ENCODE data around the gene CDH4.

The CDH4 gene

DNA sequence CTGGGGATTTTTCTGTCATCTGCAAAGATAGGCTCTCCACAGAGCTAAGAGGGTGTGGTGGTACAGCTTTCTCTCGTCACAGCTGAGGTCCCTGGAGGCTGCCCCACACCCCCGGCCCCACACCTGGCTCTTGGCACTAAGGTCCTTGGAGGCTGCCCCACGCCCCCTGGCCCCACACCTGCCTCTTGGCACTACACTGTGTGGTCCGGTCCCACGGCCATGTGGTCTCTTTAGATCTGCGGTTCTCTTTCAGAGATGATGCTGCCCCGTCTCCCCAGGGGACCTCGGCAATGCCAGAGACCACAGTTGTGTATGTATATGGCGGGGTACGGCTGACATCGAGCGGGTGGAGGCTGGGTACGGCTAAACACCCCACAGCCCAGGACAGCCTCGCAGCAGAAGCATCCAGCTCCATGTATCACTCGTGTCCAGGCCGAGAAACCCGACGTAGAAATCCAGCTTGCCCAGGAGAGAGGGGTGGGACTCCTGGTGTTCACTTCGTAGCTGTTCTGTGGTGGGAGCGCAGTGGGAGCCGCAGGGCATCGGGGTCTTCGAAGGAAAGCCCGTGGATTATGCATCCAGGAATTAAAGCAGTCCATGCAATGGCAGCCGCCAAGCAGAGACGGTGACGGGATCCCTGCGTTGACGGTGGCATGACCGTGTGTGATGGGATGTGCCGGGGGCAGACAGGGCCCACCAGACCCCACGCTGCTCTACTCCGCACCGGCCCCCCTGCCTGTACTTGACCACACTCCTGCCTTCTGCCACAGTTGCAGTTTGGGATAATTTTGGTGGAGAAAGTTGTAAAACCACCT lies 292.1 kb downstream of the CDH4 start:
- no peak for DNase-seq

DNA sequence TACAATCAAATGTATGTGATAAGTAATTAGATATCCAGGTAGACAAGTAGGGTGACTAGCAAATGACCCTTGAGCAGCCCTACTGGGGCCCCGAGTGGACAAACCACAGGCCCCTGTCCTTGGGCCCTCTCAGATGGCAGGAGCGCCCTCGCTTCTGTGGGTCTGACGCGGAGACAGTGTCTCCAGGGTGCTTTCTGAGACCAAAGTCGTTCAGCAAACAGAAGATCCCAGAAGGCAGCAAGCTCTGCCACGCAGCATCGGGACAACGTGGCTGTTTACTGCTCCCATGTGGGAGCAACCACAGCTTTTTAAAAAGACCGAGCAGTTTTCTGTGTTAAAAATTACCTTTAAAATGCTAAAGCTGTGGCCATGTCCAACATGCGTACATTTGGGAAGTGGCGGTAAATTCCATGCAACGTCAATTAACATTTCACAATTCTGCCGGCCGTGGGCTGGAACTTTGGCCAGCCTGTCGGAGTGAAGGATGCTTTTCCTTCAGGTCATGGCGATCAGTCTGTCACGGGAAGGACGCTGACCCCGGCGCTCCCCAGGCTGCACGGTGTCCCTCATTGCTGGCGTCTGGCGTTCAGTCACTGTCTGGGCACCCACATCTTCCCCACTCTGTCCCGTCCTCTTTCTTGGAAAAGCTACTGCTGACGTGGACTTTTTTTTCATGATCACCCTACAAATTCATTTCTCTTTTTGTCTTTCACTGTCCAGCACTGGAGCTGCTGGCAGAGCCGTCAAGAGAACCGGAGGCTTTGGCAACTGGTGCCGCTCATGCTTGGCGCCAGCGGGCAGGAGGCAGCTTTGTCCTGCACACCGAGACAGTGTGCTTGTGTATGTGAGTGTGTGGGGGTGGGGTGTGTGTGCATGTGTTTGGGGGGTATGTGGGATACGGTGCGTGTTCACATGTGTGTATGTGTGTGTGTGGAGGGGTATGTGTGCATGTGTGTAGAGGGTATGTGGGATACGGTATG lies 293.1 kb downstream of the CDH4 start:
- no peak for DNase-seq

DNA sequence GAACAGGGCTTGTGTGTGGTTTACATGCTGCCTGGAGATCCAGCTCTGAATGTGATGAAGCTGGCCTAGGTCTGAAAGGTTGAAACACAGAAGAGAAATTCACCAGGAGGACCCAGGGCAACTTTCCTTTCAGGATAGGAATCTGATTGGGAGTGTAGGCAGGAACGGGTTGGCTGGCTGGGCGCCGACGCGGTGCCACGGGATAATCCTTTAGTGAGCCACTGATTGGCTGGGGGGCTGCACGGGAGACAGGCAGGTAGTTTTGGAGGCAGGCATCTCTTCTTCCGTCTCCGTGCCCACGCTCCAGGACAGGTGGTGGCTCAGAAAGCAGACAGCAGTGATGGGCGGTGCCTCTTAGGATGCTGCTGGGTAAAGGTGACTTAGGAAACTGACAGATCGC lies 294.6 kb downstream of the CDH4 start:
- no peak for DNase-seq

DNA sequence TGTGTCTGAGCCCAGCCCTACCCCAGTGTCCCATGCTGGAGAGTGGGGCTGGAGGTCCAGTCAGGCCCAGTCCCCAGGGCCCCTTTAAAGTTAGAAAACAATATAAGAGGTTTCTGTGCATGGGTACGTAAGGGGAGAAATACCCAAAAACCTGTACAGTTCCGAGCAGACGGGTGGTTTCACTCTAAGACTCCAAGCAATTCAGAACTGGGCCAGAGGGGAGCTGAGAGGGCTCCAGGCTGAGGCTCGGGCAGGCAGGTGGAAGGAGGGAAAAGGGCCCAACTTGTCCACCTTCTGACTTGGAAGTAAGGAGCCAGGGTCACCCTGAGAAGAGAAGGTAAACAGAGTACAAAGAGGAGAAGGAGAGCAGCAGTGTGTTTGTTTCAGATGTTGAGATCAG lies 296.0 kb downstream of the CDH4 start:
- DNase-seq = no peak

DNA sequence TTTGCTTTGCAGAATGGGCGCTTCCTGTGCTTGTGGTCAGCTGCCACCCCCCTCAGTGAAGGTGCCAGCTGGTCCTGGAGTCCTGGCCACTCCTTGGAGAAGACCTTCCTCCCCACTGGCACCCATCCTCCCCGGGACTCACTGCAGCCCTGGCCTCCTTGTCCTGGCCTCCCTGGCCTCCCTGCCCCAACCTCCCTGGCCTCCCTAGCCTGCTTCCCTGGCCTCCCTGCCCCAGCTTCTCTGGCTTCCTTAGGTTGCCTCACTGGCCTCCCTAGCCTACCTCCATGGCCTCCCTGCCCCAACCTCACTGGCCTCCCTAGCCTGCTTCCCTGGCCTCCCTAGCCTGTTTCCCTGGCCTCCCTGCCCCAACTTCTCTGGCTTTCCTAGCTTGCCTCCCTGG lies 297.8 kb downstream of the CDH4 start:
- DNase-seq = no peak

DNA sequence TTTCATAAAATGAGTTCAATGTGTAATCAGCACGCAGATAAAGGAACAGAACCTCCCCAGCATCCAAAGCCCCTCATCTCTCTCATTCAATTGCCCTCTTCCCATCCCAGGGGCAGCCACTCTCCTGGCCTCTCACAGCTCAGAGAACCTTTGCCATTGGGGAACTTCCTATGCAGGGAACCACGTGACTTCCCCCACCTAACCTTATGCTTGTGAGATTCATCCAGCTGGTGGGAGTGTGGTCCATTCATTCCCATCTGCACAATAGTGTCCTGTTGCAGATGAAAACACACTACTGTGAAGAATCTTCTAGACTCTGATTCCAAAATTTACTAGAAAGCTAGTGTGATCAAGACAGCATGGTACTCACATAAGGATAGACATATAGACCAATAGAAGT lies 299.3 kb downstream of the CDH4 start:
- no peak for DNase-seq

DNA sequence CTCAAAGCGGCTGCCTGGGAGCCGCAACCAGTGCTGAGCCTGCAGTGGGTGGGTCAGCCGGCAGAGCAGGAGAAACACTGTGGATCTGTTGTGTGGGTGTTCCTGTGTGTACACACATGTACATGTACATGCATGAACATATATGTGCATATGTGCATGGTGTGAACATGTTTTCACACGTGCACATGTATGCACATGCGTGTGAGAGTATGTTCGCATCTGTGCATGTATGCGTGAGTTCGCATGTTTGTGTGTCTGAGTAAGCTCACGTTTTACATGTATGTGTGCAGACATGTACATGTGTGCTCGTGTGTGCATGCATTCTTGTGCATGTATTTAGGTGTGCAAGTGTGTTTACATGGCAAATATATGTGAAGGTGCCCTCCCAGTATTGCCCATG lies 302.6 kb downstream of the CDH4 start:
- no peak for DNase-seq

DNA sequence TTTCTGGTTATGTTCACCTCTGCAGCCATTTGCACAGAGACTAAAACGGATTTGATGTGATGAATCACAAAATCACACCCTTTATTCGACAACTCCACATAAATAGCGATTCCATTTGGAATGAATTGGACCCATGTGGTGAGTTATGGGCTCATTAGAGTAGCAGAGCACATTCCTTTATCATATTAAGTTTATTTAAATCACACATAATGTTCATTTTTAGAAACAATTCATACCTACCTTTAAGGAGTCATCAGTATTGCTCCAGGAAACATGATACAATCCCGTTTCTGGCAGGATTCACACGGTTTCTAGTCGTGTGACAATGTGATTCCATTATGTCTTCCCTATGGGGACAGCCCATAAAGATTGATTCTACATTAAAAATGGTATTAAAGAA lies 303.5 kb downstream of the CDH4 start:
- DNase-seq = no peak

DNA sequence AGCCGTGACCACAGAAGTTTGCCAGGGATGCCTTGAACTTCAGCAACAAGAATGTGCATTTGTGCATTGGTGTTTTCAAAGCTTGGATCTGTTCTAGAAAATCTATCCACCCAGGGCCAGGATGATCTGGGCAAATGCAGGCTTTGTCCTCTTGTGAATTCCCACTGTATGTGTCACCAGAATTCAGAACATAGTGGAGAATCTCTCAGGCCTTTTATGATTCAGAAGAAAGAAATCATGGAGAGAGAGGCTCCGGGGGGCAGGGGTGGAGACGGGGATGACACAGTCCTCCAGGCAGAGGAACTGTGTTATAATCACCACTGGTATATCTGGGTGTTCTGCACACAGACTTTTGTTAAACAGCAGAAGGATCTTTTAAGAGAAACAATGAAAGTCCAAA lies 304.1 kb downstream of the CDH4 start:
- DNase-seq = no peak

DNA sequence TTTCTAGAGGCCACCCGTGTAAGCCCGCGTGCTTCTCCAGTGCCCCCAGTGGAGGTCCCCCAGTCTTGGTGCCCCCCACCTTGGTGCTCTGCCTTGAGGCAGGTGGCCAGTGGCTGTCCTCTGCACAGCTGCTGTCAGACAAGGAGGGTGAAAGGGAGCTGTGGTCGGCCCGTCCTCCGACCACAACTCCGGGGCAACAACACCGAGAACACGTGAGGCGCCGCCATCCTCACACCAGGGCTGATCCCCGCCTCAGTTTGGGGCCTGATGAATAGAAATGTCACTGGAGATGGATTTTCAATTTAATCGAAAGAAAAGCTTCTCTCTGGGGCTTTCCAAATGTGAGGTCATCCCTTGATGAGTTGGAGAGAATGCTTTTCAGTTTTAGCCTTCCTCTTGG lies 304.6 kb downstream of the CDH4 start:
- no peak for DNase-seq

DNA sequence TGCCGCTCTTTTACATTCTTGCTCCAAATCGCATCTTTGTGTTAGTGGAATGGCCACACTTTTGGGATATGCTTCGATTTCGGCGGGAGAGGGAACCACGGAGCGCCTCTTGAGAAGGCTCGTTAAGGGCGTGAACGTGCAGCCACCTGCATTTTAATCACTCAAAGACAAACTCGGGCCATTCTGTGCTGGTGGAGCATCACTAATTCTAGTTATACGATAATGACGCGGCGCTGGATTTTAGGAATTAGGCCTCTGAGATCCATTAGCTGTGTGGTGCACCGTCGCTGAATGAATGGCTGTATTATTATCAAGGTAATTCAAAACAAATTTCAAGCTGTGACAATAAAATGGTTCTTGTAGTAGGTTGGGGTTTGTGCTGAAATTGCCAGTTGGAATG lies 305.6 kb downstream of the CDH4 start:
- DNase-seq = no peak

DNA sequence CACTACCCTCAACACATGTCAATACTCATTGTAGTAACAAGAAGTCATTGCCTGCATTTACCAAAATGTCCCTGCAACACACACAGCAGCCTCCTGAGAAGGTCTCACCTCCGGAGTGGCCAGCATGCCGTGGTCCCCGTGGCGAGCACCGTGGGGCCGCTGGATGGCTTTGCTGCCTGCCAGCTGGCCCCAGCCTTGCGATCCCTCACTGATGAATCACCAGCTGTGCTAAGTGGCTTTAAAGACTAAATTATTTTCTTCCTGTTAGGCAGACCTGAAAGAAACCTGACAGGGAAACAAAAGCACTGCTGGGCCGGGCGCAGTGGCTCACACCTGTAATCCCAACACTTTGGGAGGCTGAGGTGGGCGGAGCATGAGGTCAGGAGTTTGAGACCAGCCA lies 306.7 kb downstream of the CDH4 start:
- no peak for DNase-seq

DNA sequence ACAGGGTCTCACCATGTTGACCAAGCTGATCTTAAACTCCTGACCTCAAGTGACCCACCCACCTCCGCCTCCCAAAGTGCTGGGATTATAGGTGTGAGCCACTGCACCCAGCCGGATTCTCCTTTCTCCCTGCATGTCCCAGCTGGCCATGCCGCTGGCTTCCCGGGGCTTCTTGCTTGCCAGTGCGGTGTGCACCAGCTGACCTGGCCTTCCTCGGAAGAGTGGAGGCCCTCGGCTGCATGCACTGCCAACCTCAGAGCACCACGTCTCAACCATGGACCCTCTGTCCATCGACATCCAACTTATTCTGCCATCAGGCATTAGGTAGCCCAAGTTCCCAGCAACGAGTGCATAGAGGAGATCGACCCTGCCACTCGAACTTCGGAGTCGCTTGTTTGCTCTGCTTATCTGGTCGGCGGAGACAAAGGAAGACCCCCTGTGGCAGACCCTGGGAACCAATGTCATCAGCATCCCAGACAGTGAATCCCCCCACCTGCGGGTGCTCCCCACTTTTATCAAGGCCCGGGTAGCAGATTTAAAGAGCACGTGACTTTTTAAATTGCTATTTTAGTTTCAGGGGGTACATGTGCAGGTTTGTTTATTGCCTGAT lies 307.8 kb downstream of the CDH4 start:
- DNase-seq = no peak

DNA sequence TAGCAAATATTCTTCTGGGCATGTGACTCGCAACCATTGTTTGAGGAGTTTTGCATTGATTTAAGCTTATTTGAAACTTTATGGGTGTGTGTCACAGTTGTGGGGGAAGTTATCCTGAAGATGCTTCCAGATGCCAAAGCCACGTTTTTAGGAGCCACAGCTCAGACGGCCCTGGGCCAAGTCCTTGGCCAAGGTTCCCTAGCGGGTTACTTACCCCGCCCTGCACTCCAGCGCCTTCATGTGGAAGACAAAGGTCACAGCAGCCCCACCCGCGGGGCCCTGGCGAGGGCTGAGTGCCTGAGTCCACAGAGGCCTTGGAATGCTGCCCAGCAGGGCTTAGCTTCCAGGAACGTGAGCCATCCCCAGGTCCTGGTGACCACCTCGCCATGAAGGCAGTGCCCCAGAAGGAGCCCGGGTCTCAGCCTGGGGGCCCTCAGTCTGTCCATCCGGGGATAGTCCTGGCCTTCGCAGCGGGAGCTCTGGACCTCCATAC lies 308.3 kb downstream of the CDH4 start:
- DNase-seq = no peak

DNA sequence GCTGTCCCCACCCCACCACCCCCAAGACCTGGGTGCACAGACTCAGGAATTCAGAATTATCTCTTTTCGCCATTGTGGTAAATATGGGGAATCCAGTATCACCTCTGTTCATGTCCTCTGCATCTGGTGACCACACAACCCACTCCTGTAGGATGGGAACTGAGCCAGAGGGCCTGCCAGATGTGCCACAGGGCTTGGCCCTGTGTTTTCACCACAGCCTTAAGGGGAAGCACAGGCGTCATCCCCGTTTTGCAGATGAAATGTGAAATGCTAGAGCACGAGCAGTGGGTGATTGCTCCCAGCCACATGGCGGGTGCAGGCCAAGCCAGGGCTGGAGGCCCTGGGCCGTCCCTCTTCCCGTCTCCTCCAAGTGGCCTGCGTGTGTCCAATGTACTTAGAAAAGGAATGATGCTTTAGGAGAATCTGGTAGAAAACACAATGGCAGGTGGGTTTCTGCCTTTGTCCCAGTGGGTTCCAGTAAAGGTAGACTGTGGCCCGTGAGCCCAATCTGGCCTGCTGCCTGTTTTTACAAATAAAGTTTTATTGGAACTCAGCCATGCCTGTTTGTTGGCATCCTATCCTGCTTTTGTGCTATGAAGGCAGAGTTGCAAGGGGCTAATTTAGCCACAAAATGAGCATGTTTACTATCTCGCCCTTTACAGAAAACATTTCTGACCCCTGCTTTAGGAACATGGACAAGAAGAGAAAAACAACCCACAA lies 309.2 kb downstream of the CDH4 start:
- DNase-seq = no peak

DNA sequence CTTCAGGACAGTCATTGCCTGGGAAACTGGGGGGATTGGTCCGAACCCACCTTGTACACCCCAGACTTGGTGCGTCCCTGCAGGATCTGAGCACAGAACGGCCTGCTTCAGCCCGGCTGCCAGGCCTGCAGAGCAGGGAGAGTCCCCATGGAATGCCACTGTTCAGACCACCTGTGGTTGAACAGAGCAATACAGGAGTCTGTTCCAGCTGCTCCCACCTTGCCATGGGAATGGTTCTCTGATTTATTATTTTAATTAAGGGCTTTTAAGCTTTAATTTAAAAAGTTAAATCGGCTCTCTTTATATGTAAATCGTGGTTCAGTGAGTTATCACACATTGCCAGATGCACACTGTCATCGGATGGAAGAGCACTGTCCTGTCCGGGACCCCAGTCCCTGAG lies 310.4 kb downstream of the CDH4 start:
- no peak for DNase-seq

DNA sequence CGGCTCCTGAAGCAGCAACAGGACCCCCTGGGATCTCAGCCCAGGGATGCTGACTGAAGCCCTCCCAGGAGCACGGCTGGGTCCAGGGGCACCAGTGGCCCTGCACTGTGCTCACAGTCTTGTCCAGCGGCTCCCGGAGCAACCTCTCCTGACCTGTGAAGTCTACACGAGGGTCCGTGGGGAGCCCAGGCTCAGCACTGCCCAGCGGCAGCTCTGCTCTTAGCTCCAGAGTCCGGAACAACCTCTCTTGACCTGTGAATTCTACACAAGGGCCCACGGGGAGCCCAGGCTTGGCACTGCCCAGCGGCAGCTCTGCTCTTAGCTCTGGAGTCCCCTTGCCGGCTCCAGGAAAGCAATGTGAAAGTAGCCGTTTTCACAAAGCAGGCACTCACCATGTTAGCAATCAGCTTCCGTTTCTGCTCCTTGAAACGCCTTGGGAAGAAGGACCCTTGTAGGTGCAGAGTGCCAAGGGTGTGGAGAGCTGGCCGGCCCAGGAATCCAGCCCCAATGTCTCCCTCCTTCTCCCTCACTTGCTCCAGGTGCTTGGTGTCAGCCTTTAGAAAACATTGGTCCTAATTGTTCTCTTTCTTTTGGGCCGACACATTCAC lies 310.9 kb downstream of the CDH4 start:
- DNase-seq = no peak

DNA sequence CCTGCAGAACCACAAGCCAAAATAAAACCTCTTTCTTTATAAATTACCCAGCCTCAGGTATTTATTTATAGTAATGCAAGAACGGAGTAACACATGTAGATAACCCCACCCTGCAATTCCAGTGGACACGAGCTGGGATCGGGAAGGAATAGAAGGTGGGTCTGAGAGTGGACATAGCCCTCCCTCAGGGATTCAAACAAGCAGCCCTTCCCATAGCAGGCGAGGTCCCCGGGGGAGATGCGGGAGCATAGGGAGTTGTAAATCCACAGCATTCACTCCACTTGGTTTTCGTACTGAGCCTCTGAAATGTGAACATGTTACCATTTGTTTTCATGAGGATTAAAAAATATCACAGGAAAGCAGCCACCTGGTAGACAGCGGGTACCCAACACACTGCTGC lies 312.6 kb downstream of the CDH4 start:
- no peak for DNase-seq

DNA sequence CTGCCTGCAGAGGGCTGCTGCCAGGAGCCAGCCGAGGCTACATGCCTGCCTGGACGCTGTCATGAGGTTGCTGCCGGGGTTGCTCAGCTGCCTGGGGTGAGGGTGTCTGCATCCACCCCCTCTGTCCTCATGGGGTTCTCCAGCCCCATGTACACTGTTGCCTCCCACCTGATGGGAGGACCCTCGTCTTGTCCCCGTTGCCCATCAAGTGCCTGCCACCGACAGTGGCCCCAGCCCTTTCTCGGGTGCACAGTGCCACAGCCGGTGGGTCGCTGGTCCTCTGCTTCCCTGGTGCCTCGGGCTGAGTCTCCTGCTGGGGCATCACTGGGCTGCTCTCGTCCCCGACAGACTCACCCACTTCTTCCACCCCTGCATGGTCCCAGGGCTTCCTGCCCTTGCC lies 313.7 kb downstream of the CDH4 start:
- DNase-seq = no peak

DNA sequence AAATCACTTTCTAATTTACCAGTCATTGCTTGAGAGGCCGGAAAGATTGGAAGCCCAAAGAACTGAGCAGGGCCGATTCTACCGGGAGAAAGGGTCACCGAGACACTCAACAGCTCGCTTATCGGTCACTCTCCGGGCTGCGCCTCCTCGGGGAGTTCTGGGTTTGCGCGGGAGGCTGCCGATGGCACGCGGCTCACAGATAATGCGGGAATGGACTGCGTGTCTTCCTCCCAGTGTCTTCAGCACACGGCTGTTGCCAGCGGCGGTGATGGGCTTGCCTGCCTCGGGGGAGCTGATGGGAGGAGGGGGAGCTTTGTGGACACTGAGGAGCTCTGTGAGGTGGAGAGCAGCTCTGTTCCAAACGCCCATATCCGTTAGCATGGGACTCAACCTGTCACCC lies 314.6 kb downstream of the CDH4 start:
- DNase-seq = no peak

DNA sequence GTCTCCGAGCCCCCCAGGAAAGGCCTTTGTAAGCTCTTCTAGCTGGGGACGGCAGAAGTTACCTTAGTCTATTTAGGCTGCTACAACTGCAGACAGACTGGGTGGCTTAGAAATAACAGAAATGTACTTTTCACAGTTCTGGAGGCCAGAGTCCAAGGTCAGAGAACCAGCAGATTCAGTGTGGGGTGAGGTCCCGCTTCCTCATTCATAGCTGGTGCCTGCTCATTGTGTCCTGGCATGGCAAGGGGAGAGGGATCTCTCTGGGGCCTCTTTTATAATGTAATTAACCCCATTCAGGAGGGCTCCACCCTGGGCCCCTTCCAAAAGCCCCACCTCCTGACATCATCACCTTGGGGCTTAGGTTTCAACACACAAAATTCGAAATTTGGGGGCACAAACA lies 315.1 kb downstream of the CDH4 start:
- DNase-seq = no peak

DNA sequence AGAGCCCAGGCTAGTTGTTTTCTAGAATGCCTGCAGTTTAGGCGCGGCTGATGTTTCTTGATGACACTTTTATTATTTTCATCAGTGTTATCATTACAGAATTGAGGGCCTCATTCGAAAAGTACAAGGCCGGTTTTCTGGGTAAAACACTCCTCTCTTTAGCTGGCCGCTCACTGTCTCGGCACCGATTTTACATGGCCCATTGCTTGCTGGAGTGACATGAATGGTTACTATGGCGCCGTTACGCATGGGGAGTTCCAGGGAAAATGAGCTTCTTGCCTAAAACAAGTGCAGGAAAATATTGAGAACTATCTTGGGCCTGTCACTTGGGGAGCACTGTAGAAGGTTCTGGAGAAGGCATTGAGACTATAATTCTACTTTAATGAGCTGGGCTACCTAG lies 317.8 kb downstream of the CDH4 start:
- no peak for DNase-seq

All from NCI-H510A treated with DMSO at 0.1 percent for 48 hours (cell line).